GM10248 (cell line): ENCODE results near the gene BRF1.

Source experiments
- CTCF ChIA-PET: fragments of 300-600 bp; sonication (Branson Sonifier 250); formaldehyde crosslinking; extraction: SDS; loops from one replicate; lab custom pipeline; 2021; ENCODE audit warnings: antibody characterized with exemption; lab: Yijun Ruan, JAX
- POLR2A ChIA-PET: fragments of 350-650 bp; sonication (Branson Sonifier 250); formaldehyde crosslinking; extraction: SDS; loops from one replicate; lab custom pipeline; 2020; ENCODE audit warnings: antibody characterized with exemption; lab: Yijun Ruan, JAX
- DNase-seq: peaks from one replicate; pipeline ENCODE4 v3.0.0; 2012; ENCODE audit errors: extremely low spot score
- TF ChIP-seq, protein P1 (sequence below): IDR thresholded peaks from 2 replicates; pipeline ENCODE4 v1.5.1; 2012; ENCODE audit warnings: mild to moderate bottlenecking, low read depth; ENCODE audit errors: extremely low read depth, missing control alignments, control extremely low read depth

Gene BRF1

DNA sequence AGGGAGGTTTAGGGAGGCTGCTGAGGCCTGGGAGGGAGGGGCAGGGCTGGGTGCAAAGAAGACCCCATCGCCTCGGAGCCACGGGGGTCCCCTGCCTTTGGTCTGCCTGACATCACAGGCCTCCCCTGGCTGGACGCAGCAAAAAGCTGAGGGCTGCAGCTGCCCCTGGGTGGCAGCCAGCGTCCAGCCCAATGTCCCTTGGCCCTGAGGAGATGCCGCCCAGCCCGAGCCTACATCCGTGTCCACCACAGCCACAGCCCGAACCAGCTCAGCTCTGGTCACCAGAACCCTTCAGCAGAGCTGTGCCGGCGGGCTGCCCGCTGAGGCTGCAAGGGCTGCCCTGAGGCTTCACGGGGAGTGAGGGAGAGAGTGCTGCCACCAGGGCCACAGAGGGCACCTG lies 121.6 kb downstream of the BRF1 start:
- DNase-seq: no peak
- POLR2A ChIA-PET: no interaction called here
- TF ChIP-seq, protein P1, sequence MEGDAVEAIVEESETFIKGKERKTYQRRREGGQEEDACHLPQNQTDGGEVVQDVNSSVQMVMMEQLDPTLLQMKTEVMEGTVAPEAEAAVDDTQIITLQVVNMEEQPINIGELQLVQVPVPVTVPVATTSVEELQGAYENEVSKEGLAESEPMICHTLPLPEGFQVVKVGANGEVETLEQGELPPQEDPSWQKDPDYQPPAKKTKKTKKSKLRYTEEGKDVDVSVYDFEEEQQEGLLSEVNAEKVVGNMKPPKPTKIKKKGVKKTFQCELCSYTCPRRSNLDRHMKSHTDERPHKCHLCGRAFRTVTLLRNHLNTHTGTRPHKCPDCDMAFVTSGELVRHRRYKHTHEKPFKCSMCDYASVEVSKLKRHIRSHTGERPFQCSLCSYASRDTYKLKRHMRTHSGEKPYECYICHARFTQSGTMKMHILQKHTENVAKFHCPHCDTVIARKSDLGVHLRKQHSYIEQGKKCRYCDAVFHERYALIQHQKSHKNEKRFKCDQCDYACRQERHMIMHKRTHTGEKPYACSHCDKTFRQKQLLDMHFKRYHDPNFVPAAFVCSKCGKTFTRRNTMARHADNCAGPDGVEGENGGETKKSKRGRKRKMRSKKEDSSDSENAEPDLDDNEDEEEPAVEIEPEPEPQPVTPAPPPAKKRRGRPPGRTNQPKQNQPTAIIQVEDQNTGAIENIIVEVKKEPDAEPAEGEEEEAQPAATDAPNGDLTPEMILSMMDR: no peak
- CTCF ChIA-PET: interaction anchor here (1.1 to 1.2 kb wide), 2 partner anchors 92 to 311 kb away, joined by 3 to 4 read pairs; no protein-coding TSS in a partner anchor

DNA sequence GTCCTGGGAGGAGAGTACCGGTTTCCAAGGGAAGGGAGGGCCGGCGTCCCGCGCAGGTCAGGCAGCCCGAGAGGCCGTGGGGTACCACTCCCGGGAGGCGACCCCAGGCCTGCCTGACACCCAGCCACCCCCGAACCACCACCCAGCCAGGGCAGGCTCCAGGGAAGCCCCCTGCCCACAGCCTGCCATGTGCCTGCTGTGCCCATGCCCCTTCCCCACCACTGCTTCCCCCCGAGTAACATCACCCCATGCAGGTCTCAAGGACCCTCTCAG lies 122.0 kb downstream of the BRF1 start:
- ChIA-PET POLR2A (no interaction called here), CTCF (no interaction called here)
- TF ChIP-seq, protein P1: no peak
- no peak for DNase-seq

DNA sequence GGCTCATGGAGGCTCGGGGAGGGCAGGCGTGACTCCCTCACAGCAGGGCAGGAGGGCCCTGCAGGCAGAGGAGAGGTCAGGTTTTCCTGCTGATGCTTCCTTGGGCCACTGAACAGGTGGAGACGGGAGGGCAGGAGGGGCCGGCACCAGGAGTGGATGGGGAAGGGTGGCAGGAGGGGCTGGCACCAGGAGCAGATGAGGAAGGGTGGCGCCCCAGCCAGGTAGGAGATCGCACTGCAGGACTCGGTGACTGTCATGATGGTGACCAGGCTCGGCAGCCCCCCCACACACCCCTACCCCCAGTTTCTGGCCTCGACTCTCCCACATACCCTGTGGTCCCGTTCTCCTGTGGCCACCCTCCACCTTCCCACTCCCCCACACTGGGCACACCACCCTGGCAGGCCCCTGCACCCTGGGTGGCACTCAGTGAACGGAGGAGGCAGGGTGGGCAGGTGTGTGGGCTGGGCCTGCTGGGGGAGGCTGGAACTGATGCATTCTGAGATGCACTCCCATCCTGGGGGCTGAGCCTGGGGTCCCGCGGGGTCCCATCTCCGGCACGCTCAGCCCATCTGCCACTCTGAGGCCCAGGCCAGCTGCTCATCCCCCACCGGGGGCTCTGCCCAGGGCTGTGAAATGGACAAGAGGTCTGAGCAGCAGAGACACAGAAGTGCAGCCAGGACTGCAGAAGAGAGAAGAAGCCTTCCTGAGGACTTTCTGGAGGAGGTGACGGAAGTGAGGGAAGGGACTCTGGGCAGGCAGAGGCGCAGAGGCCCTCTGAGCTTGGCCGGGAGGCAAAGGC lies 122.5 kb downstream of the BRF1 start:
- TF ChIP-seq, protein P1: no peak
- DNase-seq: no peak
- POLR2A ChIA-PET: no interaction called here
- CTCF ChIA-PET: no interaction called here

DNA sequence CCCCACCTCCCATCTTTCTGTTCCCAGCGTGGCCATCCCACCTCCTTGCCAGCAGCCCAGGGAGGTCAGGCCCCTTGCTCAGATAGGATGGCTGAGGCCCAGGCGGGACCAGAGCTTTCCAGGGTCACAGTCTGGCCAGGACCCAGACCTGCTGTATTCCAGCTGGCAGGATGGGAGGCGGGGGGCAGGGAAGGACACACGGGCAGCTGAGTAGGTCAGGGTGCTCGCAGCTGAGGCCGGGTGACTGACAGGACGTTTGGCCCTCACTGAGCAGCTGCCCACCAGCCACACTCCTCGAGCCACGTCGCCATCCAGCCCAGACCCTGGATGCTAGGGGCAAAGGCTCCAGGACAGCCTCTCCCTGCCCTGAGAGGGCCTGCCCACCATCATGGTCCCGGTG lies 123.7 kb downstream of the BRF1 start:
- ChIA-PET POLR2A (no interaction called here), CTCF (interaction anchor here (0.9 kb wide), 1 partner anchor 177 kb away, joined by 3 read pairs; no protein-coding TSS in a partner anchor)
- no peak for DNase-seq
- TF ChIP-seq, protein P1: no peak

DNA sequence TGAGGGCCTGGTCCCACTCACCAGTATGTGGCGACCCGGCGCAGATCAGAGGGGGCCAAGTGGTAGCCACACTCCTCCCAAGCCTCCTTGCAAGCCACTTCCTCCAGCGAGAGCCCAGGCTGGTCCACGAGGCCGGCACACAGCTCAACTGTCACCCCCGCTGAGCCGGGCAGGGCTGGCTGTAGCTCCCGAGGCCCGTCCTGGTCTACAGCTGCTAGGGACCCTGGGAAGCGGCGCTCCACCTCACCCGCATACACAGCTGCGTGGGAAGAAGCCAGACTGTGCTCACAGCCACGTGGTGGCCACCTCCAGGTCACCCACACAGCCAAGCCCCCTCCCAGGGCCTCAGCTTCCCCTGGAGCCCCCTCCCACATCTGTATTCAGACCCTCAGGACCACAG lies 124.3 kb downstream of the BRF1 start:
- no peak for DNase-seq
- ChIA-PET POLR2A (no interaction called here), CTCF (interaction anchor here (0.7 to 1.5 kb wide), 3 partner anchors 13 to 178 kb away, joined by 3 to 4 read pairs (median 3); no protein-coding TSS in a partner anchor)
- TF ChIP-seq, protein P1: no peak

DNA sequence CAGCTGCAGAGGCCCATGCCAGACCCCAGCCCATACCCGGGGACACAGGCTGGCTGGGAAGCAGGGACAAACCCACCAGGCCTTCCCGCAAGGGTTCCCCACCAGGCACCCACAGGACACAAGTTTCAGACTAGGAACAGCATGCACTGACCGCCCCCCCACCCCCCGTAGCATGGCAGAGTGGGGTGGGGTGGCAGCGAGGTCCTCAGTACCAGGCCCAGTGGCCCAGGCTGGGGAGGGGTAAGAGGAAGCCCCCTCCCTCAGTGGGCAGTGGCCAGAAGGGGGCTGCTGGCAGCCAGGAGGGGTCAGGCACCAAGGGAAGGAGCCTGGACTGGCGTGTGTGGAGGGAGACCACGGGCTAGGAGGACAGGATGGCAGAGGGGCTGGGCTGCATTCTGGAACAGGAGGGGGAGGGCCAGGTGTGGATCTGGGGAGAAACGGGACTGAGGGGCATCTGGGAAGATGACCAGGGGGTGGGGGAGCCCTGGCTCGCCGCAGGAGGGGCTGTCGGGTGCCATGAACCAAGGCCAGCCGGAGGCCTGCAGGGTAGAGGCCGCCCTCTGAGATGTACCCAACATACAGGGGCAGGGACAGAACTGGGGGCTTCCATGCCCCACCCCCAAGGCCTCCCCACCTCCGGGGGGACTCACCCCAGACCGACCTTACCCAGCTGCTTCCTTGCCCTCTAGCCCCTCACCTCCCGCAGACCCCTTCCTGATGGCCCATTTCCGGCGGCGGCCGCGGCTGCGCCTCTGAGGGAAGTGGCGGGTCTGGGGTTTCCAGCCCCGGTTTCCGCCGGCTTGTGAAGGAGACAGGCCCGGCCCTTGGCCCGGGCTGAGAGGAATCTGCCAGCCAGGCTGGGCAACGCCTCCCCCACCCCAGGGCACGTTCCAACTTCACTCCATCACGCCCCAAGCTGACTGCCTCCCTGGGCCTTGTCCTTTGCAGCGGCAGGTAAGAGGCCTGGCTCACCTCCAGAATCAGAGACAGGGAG lies 126.6 kb downstream of the BRF1 start:
- ChIA-PET POLR2A (no interaction called here), CTCF (no interaction called here)
- TF ChIP-seq, protein P1: no peak
- no peak for DNase-seq
